Uterus (tissue), 4 donors: Measurements from ENCODE around the gene HHAT. TPM values are rescaled to one million over a fixed set of nuclear protein-coding genes. Genes with fewer than 3 reads are reported as not detected.

Experiments used
- DNase-seq, 2 donors: peaks; one replicate each; pipeline ENCODE4 v3.0.0-alpha.2; 2019 to 2020
- H3K27ac ChIP-seq, 2 donors: fragments of 200-600 bp; sonication (generic); 1 replicate in 1 of 2; 2 replicates in 1 of 2; pipeline ENCODE4 v1.5.1; 2016 to 2018
- H3K27me3 ChIP-seq, 2 donors: fragments of 200-600 bp; sonication (generic); one replicate each; pipeline ENCODE4 v1.5.1; 2018 to 2019; ENCODE audit warnings: control low read depth in 1 of 2
- H3K36me3 ChIP-seq, 2 donors: fragments of 200-600 bp; sonication (generic); one replicate each; pipeline ENCODE4 v1.5.1; 2019; ENCODE audit warnings: control low read depth in 1 of 2
- H3K4me1 ChIP-seq, 2 donors: fragments of 200-600 bp; sonication (generic); one replicate each; pipeline ENCODE4 v1.5.1; 2018 to 2019; ENCODE audit warnings: control low read depth in 1 of 2
- H3K4me3 ChIP-seq, 2 donors: fragments of 200-600 bp; sonication (generic); 1 replicate in 1 of 2; 2 replicates in 1 of 2; pipeline ENCODE4 v1.5.1; 2018 to 2019; ENCODE audit warnings: mild to moderate bottlenecking in 1 of 2
- H3K9me3 ChIP-seq, 2 donors: fragments of 200-600 bp; sonication (generic); one replicate each; pipeline ENCODE4 v1.5.1; 2019; ENCODE audit warnings: control low read depth in 1 of 2
- CTCF ChIP-seq, 4 experiments: fragments of 200-600 bp in 2 of 4; fragments of 450-650 bp in 2 of 4; sonication (generic) in 2 of 4; IDR thresholded peaks; one replicate each; pipeline ENCODE4 v1.5.1; 2016 to 2019; ENCODE audit warnings: antibody characterized with exemption in 4 of 4, mild to moderate bottlenecking in 2 of 4, moderate library complexity in 1 of 4
- POLR2A ChIP-seq, 2 donors: fragments of 450-650 bp; IDR thresholded peaks; one replicate each; pipeline ENCODE4 v1.6.1; 2016; ENCODE audit warnings: antibody characterized with exemption in 2 of 2, mild to moderate bottlenecking in 1 of 2, moderate library complexity in 1 of 2
- intact Hi-C: fragments of 100-400 bp; cut with DNase I; formaldehyde crosslinking; loops from one replicate; pipeline ENCODE4 v1.15.1; 2023; ENCODE audit warnings: low total_unique reads
- total RNA-seq, 4 donors: library from RNA; depleted of rRNA in 3 of 4; stranded (reverse); fragments of >200 nt in 3 of 4; gene quantifications; one replicate each; pipeline versions ENCODE4 v1.1.0 to v1.2.4, GENCODE V29; 2014 to 2023
- donor health status: DM: yes; HTN: yes; CAD: no.

HHAT gene
- total RNA-seq, 4 donors from 2014 or later: 0.88 to 10.9 (median 3.4) TPM

GRCh38 chr1:210540288-210540687, 211.6 kb downstream of the HHAT start:
- DNase-seq: no peak
- H3K27ac ChIP-seq: no peak overlapping the region
- intact Hi-C loops: no loop called here
- no peaks in the 10 kb centered on the region for H3K4me1 ChIP-seq
- no peaks in the 10 kb centered on the region for H3K27me3 ChIP-seq
- no peak overlapping the region for H3K4me3 ChIP-seq
- TF ChIP-seq POLR2A (IDR thresholded peaks at IDR 0.05) (no peak), CTCF (IDR thresholded peaks at IDR 0.05) (no peak)
- H3K36me3 ChIP-seq: no peaks in the 10 kb centered on the region
- no peaks in the 10 kb centered on the region for H3K9me3 ChIP-seq

- no peaks in the 10 kb centered on the region for H3K4me1 ChIP-seq
- no peaks in the 10 kb centered on the region for H3K27me3 ChIP-seq
- no peaks in the 10 kb centered on the region for H3K36me3 ChIP-seq
- no peak overlapping the region for H3K27ac ChIP-seq
- TF ChIP-seq CTCF (IDR thresholded peaks at IDR 0.05) (no peak), POLR2A (IDR thresholded peaks at IDR 0.05) (no peak)
- DNase-seq: no peak
- H3K9me3 ChIP-seq: no peaks in the 10 kb centered on the region
- H3K4me3 ChIP-seq: no peak overlapping the region
- intact Hi-C loops: no loop called here
Observed at GRCh38 chr1:210541680-210542358, 213.1 kb downstream of the HHAT start.

- no peak overlapping the region for H3K27ac ChIP-seq
- TF ChIP-seq POLR2A (IDR thresholded peaks at IDR 0.05) (no peak), CTCF (IDR thresholded peaks at IDR 0.05) (no peak)
- H3K4me1 ChIP-seq: no peaks in the 10 kb centered on the region
- H3K27me3 ChIP-seq: no peaks in the 10 kb centered on the region
- H3K9me3 ChIP-seq: no peaks in the 10 kb centered on the region
- no peaks in the 10 kb centered on the region for H3K36me3 ChIP-seq
- no peak overlapping the region for H3K4me3 ChIP-seq
- intact Hi-C loops: no loop called here
- no peak for DNase-seq
Observed at GRCh38 chr1:210551899-210552298, 223.2 kb downstream of the HHAT start.

GRCh38 chr1:210553711-210554110, 225.0 kb downstream of the HHAT start:
- H3K9me3 ChIP-seq: no peaks in the 10 kb centered on the region
- no peaks in the 10 kb centered on the region for H3K27me3 ChIP-seq
- DNase-seq: no peak
- intact Hi-C loops: no loop called here
- TF ChIP-seq CTCF (IDR thresholded peaks at IDR 0.05) (no peak), POLR2A (IDR thresholded peaks at IDR 0.05) (no peak)
- no peaks in the 10 kb centered on the region for H3K4me1 ChIP-seq
- no peaks in the 10 kb centered on the region for H3K36me3 ChIP-seq
- no peak overlapping the region for H3K27ac ChIP-seq
- no peak overlapping the region for H3K4me3 ChIP-seq

GRCh38 chr1:210554382-210554781, 225.7 kb downstream of the HHAT start:
- Histone ChIP-seq H3K27ac (no peak overlapping the region), H3K27me3 (no peaks in the 10 kb centered on the region), H3K4me1 (no peaks in the 10 kb centered on the region), H3K4me3 (no peak overlapping the region), H3K9me3 (no peaks in the 10 kb centered on the region), H3K36me3 (no peaks in the 10 kb centered on the region)
- no peak for TF ChIP-seq POLR2A (IDR thresholded peaks at IDR 0.05)
- TF ChIP-seq CTCF (IDR thresholded peaks at IDR 0.05): no peak
- no peak for DNase-seq
- intact Hi-C loops: no loop called here
